ENCODE results near the gene SNAPIN. TPM values are rescaled to one million over a fixed set of nuclear protein-coding genes. Genes with fewer than 3 reads are reported as not detected.

Gene SNAPIN
- 53.0 TPM for total RNA-seq
- 10 to 100 TPM; 48.4 to 51.5 (median 49.8) TPM for polyA plus RNA-seq (ENCODE audit: insufficient read depth in 1 of 8, insufficient read length in 8 of 8, low replicate concordance in 1 of 8)
- long read RNA-seq, donor 1, transcript SNAPIN-201 (4 exons, 1,030 nt) = major isoform, 10 of 12 reads
- long read RNA-seq, donor 1, partial matches to known transcripts = 0 of 12 reads
- long read RNA-seq, donor 1, other reads (novel, unspliced or antisense) = 0 of 12 reads
- long read RNA-seq, donor 2, partial matches to known transcripts = 0 of 3 reads
- long read RNA-seq, donor 2, other reads (novel, unspliced or antisense) = 0 of 3 reads
- long read RNA-seq, donor 3, transcript SNAPIN-202 (3 exons, 922 nt) = minor isoform, 8 of 38 reads
- long read RNA-seq, donor 3, transcript SNAPIN-201 (4 exons, 1,030 nt) = major isoform, 22 of 38 reads
- long read RNA-seq, donor 3, partial matches to known transcripts = 0 of 38 reads
- long read RNA-seq, donor 3, other reads (novel, unspliced or antisense) = 6 of 38 reads
- long read RNA-seq, donor 4, transcript SNAPIN-201 (4 exons, 1,030 nt) = major isoform, 26 of 104 reads
- long read RNA-seq, donor 4, partial matches to known transcripts = 41 of 104 reads
- long read RNA-seq, donor 4, other reads (novel, unspliced or antisense) = 33 of 104 reads
- long read RNA-seq, donor 5, transcript SNAPIN-201 (4 exons, 1,030 nt) = major isoform, 52 of 471 reads
- long read RNA-seq, donor 5, transcript SNAPIN-202 (3 exons, 922 nt) = minor isoform, 11 of 471 reads
- long read RNA-seq, donor 5, partial matches to known transcripts = 145 of 471 reads
- long read RNA-seq, donor 5, other reads (novel, unspliced or antisense) = 260 of 471 reads
- long read RNA-seq, donor 6, transcript SNAPIN-204 (2 exons, 1,205 nt) = minor isoform, 7 of 333 reads
- long read RNA-seq, donor 6, transcript SNAPIN-202 (3 exons, 922 nt) = minor isoform, 6 of 333 reads
- long read RNA-seq, donor 6, transcript SNAPIN-201 (4 exons, 1,030 nt) = major isoform, 46 of 333 reads
- long read RNA-seq, donor 6, partial matches to known transcripts = 127 of 333 reads
- long read RNA-seq, donor 6, other reads (novel, unspliced or antisense) = 145 of 333 reads
- long read RNA-seq, donor 7, transcript SNAPIN-201 (4 exons, 1,030 nt) = major isoform, 35 of 43 reads
- long read RNA-seq, donor 7, transcript SNAPIN-202 (3 exons, 922 nt) = minor isoform, 6 of 43 reads
- long read RNA-seq, donor 7, partial matches to known transcripts = 0 of 43 reads
- long read RNA-seq, donor 7, other reads (novel, unspliced or antisense) = 0 of 43 reads
- long read RNA-seq, donor 8, transcript SNAPIN-201 (4 exons, 1,030 nt) = major isoform, 18 of 217 reads
- long read RNA-seq, donor 8, transcript SNAPIN-202 (3 exons, 922 nt) = minor isoform, 8 of 217 reads
- long read RNA-seq, donor 8, partial matches to known transcripts = 143 of 217 reads
- long read RNA-seq, donor 8, other reads (novel, unspliced or antisense) = 46 of 217 reads
- long read RNA-seq, donor 9, transcript SNAPIN-201 (4 exons, 1,030 nt) = major isoform, 19 of 170 reads
- long read RNA-seq, donor 9, transcript SNAPIN-202 (3 exons, 922 nt) = minor isoform, 6 of 170 reads
- long read RNA-seq, donor 9, partial matches to known transcripts = 96 of 170 reads
- long read RNA-seq, donor 9, other reads (novel, unspliced or antisense) = 49 of 170 reads
- long read RNA-seq, donor 10, transcript SNAPIN-202 (3 exons, 922 nt) = minor isoform, 5 of 51 reads
- long read RNA-seq, donor 10, transcript SNAPIN-201 (4 exons, 1,030 nt) = major isoform, 44 of 51 reads
- long read RNA-seq, donor 10, partial matches to known transcripts = 0 of 51 reads
- long read RNA-seq, donor 10, other reads (novel, unspliced or antisense) = 0 of 51 reads
- long read RNA-seq, donor 11, transcript SNAPIN-202 (3 exons, 922 nt) = minor isoform, 8 of 39 reads
- long read RNA-seq, donor 11, transcript SNAPIN-201 (4 exons, 1,030 nt) = major isoform, 29 of 39 reads
- long read RNA-seq, donor 11, partial matches to known transcripts = 0 of 39 reads
- long read RNA-seq, donor 11, other reads (novel, unspliced or antisense) = 0 of 39 reads

GRCh38 chr1:153658400-153659174 is at the start of gene SNAPIN:
Gene SNAPIN (plus strand): TSS chr1:153658703. CDS start chr1:153658744, 41 bp downstream.
- peaks cover 27% of the 10 kb centered on the region for H3K36me3 ChIP-seq (ENCODE audit: control insufficient read depth, insufficient read depth, low read length)
- under 1% methylated on average over 52 of the region's 53 CpGs for WGBS (ENCODE audit: insufficient coverage)
- H3K4me1 ChIP-seq (ENCODE audit: control insufficient read depth, insufficient read depth, low read length) = peaks cover 12% of the 10 kb centered on the region
- DNase-seq = peak; percentile 98
- peak within 1 kb of the TSS; percentile 93 for H3K4me3 ChIP-seq (ENCODE audit: low read length)
- no peaks in the 10 kb centered on the region for H3K9me3 ChIP-seq (replicated peaks; ENCODE audit: control insufficient read depth, low read depth, low read length)
- H3K27me3 ChIP-seq (ENCODE audit: control insufficient read depth, insufficient read depth, low read length) = no peaks in the 10 kb centered on the region
- H3K27ac ChIP-seq (ENCODE audit: low read length) = peak within 1 kb of the TSS; percentile 95

GRCh38 chr1:153608742-153609584 is 49.5 kb upstream of the SNAPIN start:
- peak overlapping the region; percentile 25 for H3K4me3 ChIP-seq (ENCODE audit: low read length)
- peak; percentile 54 for DNase-seq
- H3K27ac ChIP-seq (ENCODE audit: low read length) = peak overlapping the region; percentile 88
- WGBS (ENCODE audit: insufficient coverage) = 56% methylated on average over 14 of the region's 19 CpGs
- H3K36me3 ChIP-seq (ENCODE audit: control insufficient read depth, insufficient read depth, low read length) = peaks cover 15% of the 10 kb centered on the region
- no peaks in the 10 kb centered on the region for H3K9me3 ChIP-seq (replicated peaks; ENCODE audit: control insufficient read depth, low read depth, low read length)
- H3K4me1 ChIP-seq (ENCODE audit: control insufficient read depth, insufficient read depth, low read length) = peaks cover 51% of the 10 kb centered on the region
- H3K27me3 ChIP-seq (ENCODE audit: control insufficient read depth, insufficient read depth, low read length) = no peaks in the 10 kb centered on the region

GRCh38 chr1:153609585-153609907 is 49.0 kb upstream of the SNAPIN start:
- Histone ChIP-seq H3K9me3 (replicated peaks; ENCODE audit: control insufficient read depth, low read depth, low read length) (no peaks in the 10 kb centered on the region), H3K36me3 (ENCODE audit: control insufficient read depth, insufficient read depth, low read length) (peaks cover 15% of the 10 kb centered on the region), H3K4me1 (ENCODE audit: control insufficient read depth, insufficient read depth, low read length) (peaks cover 51% of the 10 kb centered on the region), H3K27ac (ENCODE audit: low read length) (peak overlapping the region; percentile 88), H3K4me3 (ENCODE audit: low read length) (no peak overlapping the region), H3K27me3 (ENCODE audit: control insufficient read depth, insufficient read depth, low read length) (no peaks in the 10 kb centered on the region)
- DNase-seq = no peak
- WGBS (ENCODE audit: insufficient coverage) = 64% methylated on average over 2 of the region's 6 CpGs

- no peak for DNase-seq
- H3K4me3 ChIP-seq (ENCODE audit: low read length) = no peak overlapping the region
- no peaks in the 10 kb centered on the region for H3K9me3 ChIP-seq (replicated peaks; ENCODE audit: control insufficient read depth, low read depth, low read length)
- H3K36me3 ChIP-seq (ENCODE audit: control insufficient read depth, insufficient read depth, low read length) = peaks cover 15% of the 10 kb centered on the region
- WGBS (ENCODE audit: insufficient coverage) = 50% methylated on average over 1 of the region's 4 CpGs
- H3K27ac ChIP-seq (ENCODE audit: low read length) = peak overlapping the region; percentile 24
- H3K27me3 ChIP-seq (ENCODE audit: control insufficient read depth, insufficient read depth, low read length) = no peaks in the 10 kb centered on the region
- peaks cover 51% of the 10 kb centered on the region for H3K4me1 ChIP-seq (ENCODE audit: control insufficient read depth, insufficient read depth, low read length)
These were observed 48.2 kb upstream of the SNAPIN start for GRCh38 chr1:153610334-153610733.

- Histone ChIP-seq H3K9me3 (replicated peaks; ENCODE audit: control insufficient read depth, low read depth, low read length) (no peaks in the 10 kb centered on the region), H3K27ac (ENCODE audit: low read length) (no peak overlapping the region), H3K36me3 (ENCODE audit: control insufficient read depth, insufficient read depth, low read length) (peaks cover 13% of the 10 kb centered on the region), H3K4me1 (ENCODE audit: control insufficient read depth, insufficient read depth, low read length) (peaks cover 51% of the 10 kb centered on the region), H3K27me3 (ENCODE audit: control insufficient read depth, insufficient read depth, low read length) (no peaks in the 10 kb centered on the region), H3K4me3 (ENCODE audit: low read length) (no peak overlapping the region)
- no peak for DNase-seq
- WGBS (ENCODE audit: insufficient coverage) = 76% methylated on average over 5 of the region's 7 CpGs
These were observed 47.6 kb upstream of the SNAPIN start for GRCh38 chr1:153610811-153611301.

- Histone ChIP-seq H3K4me3 (ENCODE audit: low read length) (no peak overlapping the region), H3K27ac (ENCODE audit: low read length) (no peak overlapping the region), H3K36me3 (ENCODE audit: control insufficient read depth, insufficient read depth, low read length) (peaks cover 12% of the 10 kb centered on the region), H3K27me3 (ENCODE audit: control insufficient read depth, insufficient read depth, low read length) (no peaks in the 10 kb centered on the region), H3K9me3 (replicated peaks; ENCODE audit: control insufficient read depth, low read depth, low read length) (no peaks in the 10 kb centered on the region), H3K4me1 (ENCODE audit: control insufficient read depth, insufficient read depth, low read length) (peaks cover 56% of the 10 kb centered on the region)
- 67% methylated on average over 1 of the region's 1 CpG for WGBS (ENCODE audit: insufficient coverage)
- no peak for DNase-seq
These were observed 47.1 kb upstream of the SNAPIN start for GRCh38 chr1:153611356-153611755.

GRCh38 chr1:153612111-153612754 is 46.3 kb upstream of the SNAPIN start:
- DNase-seq = peak; percentile 60
- Histone ChIP-seq H3K27ac (ENCODE audit: low read length) (peak overlapping the region; percentile 84), H3K36me3 (ENCODE audit: control insufficient read depth, insufficient read depth, low read length) (peaks cover 7% of the 10 kb centered on the region), H3K4me3 (ENCODE audit: low read length) (peak overlapping the region; percentile 60), H3K27me3 (ENCODE audit: control insufficient read depth, insufficient read depth, low read length) (no peaks in the 10 kb centered on the region), H3K9me3 (replicated peaks; ENCODE audit: control insufficient read depth, low read depth, low read length) (no peaks in the 10 kb centered on the region), H3K4me1 (ENCODE audit: control insufficient read depth, insufficient read depth, low read length) (peaks cover 65% of the 10 kb centered on the region)
- WGBS (ENCODE audit: insufficient coverage) = 35% methylated on average over 2 of the region's 11 CpGs

All from muscle of leg (tissue), 16 donors.